Spleen (tissue), 11 donors: ENCODE measurements around the gene SLC1A2. TPM values are rescaled to one million over a fixed set of nuclear protein-coding genes. Genes with fewer than 3 reads are reported as not detected.
A peak's percentile ranks its signal among the peaks of the same experiment; 100 is the strongest.

ENCODE experiments used
- DNase-seq: peaks from one replicate; pipeline ENCODE4 v3.0.0-alpha.2; 2020
- H3K27ac ChIP-seq, 8 donors: fragments of 200-600 bp; sonication (generic) in 7 of 8; 1 replicate in 4 of 8; 2 replicates in 4 of 8; pipeline versions ENCODE4 v1.5.0 to v1.8.0; 2016 to 2021; ENCODE audit warnings: inconsistent platforms in 4 of 8, mild to moderate bottlenecking in 4 of 8, moderate library complexity in 1 of 8
- H3K27me3 ChIP-seq, 7 donors: fragments of 200-600 bp; sonication (generic) in 6 of 7; replicated peaks in 1 of 7; 1 replicate in 4 of 7; 2 replicates in 3 of 7; pipeline versions ENCODE4 v1.5.0 to v1.8.0; 2016 to 2021; ENCODE audit warnings: inconsistent platforms in 3 of 7, mild to moderate bottlenecking in 1 of 7
- H3K36me3 ChIP-seq, 6 donors: fragments of 200-600 bp; sonication (generic) in 5 of 6; 1 replicate in 4 of 6; 2 replicates in 2 of 6; pipeline versions ENCODE4 v1.5.0 to v1.8.0; 2016 to 2021; ENCODE audit warnings: inconsistent platforms in 2 of 6
- H3K4me1 ChIP-seq, 6 donors: fragments of 200-600 bp; sonication (generic) in 5 of 6; 1 replicate in 3 of 6; 2 replicates in 3 of 6; pipeline versions ENCODE4 v1.5.0 to v1.8.0; 2016 to 2021; ENCODE audit warnings: inconsistent platforms in 3 of 6
- H3K4me3 ChIP-seq, 8 donors: fragments of 200-600 bp; sonication (generic) in 7 of 8; 1 replicate in 4 of 8; 2 replicates in 4 of 8; pipeline versions ENCODE4 v1.5.0 to v1.8.0; 2016 to 2021; ENCODE audit warnings: inconsistent platforms in 4 of 8, mild to moderate bottlenecking in 4 of 8, moderate library complexity in 2 of 8
- H3K9me3 ChIP-seq, 8 donors: fragments of 200-600 bp; sonication (generic) in 7 of 8; 1 replicate in 4 of 8; 2 replicates in 4 of 8; pipeline versions ENCODE4 v1.5.0 to v1.8.0; 2016 to 2021; ENCODE audit warnings: inconsistent platforms in 4 of 8
- CTCF ChIP-seq, 11 experiments: fragments of 200-600 bp in 7 of 11; fragments of 450-650 bp in 4 of 11; sonication (generic) in 4 of 11; IDR thresholded peaks in 8 of 11; conservative IDR thresholded peaks in 3 of 11; 1 replicate in 7 of 11; 2 replicates in 4 of 11; pipeline versions ENCODE4 v1.4.0 to v1.8.0; 2016 to 2021; ENCODE audit warnings: antibody characterized with exemption in 11 of 11, inconsistent platforms in 4 of 11, mild to moderate bottlenecking in 1 of 11
- POLR2A ChIP-seq, 3 donors: fragments of 450-650 bp; IDR thresholded peaks; one replicate each; pipeline ENCODE4 v1.5.1; 2017; ENCODE audit warnings: antibody characterized with exemption in 3 of 3, mild to moderate bottlenecking in 1 of 3
- POLR2AphosphoS5 ChIP-seq, 3 donors: sonication (generic); formaldehyde crosslinking; IDR thresholded peaks; one replicate each; pipeline ENCODE4 v1.5.1; 2017; ENCODE audit warnings: antibody characterized with exemption in 3 of 3
- WGBS, 5 donors: extraction: QIAGEN DNeasy Blood & Tissue Kit in 3 of 5; methylation state at CpG; one replicate each; pipeline versions ENCODE4 v1.1.5 to v1.1.7; 2013 to 2018; 5-methylcytosine and 5-hydroxymethylcytosine counted together
- intact Hi-C: fragments of 100-400 bp; cut with DNase I; formaldehyde crosslinking; loops from one replicate; pipeline ENCODE4 v1.15.0; 2023; ENCODE audit warnings: low total_unique reads
- polyA plus RNA-seq, 3 donors: library from polyadenylated mRNA; stranded (reverse); fragments of 200-250 nt; gene quantifications; one replicate each; pipeline ENCODE4 v1.2.1, GENCODE V29; 2013
- total RNA-seq, 7 donors: library from RNA; depleted of rRNA in 3 of 7; stranded (reverse); fragments of >200 nt in 3 of 7; fragmentation: NEBNext Ultra II Directional in 4 of 7; extraction: Animal tissue kit (Norgen Biotek cat#: 25700) in 4 of 7; gene quantifications; one replicate each; pipeline versions ENCODE4 v1.1.0 to v1.2.1, GENCODE V29; 2016 to 2021
- donor health status: healthy with polysubstance abuse.
- donor health status: DM: no; HTN: no; CAD: no; lungs with moderate emphysema.
- donor health status: DM: no; HTN: no; CAD: no.
- donor health status: Bipolar disorder and iron deficiency.
- donor health status: healthy.
- donor health status: DM: no; HTN: no; CAD: no.
- donor health status: DM: yes; HTN: yes; CAD: no.

Gene SLC1A2
- total and polyA plus RNA-seq, 10 donors: 0.26 to 3.8 (median 0.93) TPM

- H3K27ac ChIP-seq: no peak overlapping the region
- no peak overlapping the region for H3K4me3 ChIP-seq
- H3K36me3 ChIP-seq: no peaks in the 10 kb centered on the region
- intact Hi-C loops: loop anchor here (5.0 kb wide), 2 partner anchors 242 to 312 kb away; no protein-coding TSS in a partner anchor
- H3K27me3 ChIP-seq: no peaks in the 10 kb centered on the region
- DNase-seq: no peak
- TF ChIP-seq CTCF (IDR thresholded peaks at IDR 0.05 in 8 of 11, conservative IDR thresholded peaks at IDR 0.05 in 3 of 11) (no peak), POLR2A (IDR thresholded peaks at IDR 0.05) (no peak), POLR2AphosphoS5 (IDR thresholded peaks at IDR 0.05) (no peak)
- no peaks in the 10 kb centered on the region for H3K9me3 ChIP-seq
- peaks cover 10 to 44% (median 27%) of the 10 kb centered on the region in 6 donors for H3K4me1 ChIP-seq
- WGBS, 5 donors: 48 to 61% (median 59%) methylated on average over 4 of the region's 4 CpGs
Measured at GRCh38 chr11:35239471-35240075, 179.8 kb downstream of the SLC1A2 start.

- Histone ChIP-seq H3K36me3 (no peaks in the 10 kb centered on the region), H3K27ac (no peak overlapping the region), H3K4me3 (no peak overlapping the region), H3K9me3 (peaks cover 0 to 3% (median 0%) of the 10 kb centered on the region in 8 donors), H3K27me3 (no peaks in the 10 kb centered on the region), H3K4me1 (peaks cover 10 to 44% (median 27%) of the 10 kb centered on the region in 6 donors)
- 78 to 96% (median 84%) methylated on average over 1 of the region's 1 CpG for WGBS, 5 donors
- intact Hi-C loops: loop anchor here (5.0 kb wide), 2 partner anchors 242 to 312 kb away; no protein-coding TSS in a partner anchor
- no peak for TF ChIP-seq POLR2AphosphoS5 (IDR thresholded peaks at IDR 0.05)
- TF ChIP-seq POLR2A (IDR thresholded peaks at IDR 0.05): no peak
- no peak for TF ChIP-seq CTCF (IDR thresholded peaks at IDR 0.05 in 8 of 11, conservative IDR thresholded peaks at IDR 0.05 in 3 of 11)
- no peak for DNase-seq
Measured at GRCh38 chr11:35238882-35239281, 180.5 kb downstream of the SLC1A2 start.

GRCh38 chr11:35237860-35238715, 181.3 kb downstream of the SLC1A2 start:
- Histone ChIP-seq H3K9me3 (peaks cover 0 to 11% (median 4%) of the 10 kb centered on the region in 8 donors), H3K4me3 (no peak overlapping the region), H3K36me3 (no peaks in the 10 kb centered on the region), H3K4me1 (peaks cover 10 to 44% (median 27%) of the 10 kb centered on the region in 6 donors), H3K27me3 (no peaks in the 10 kb centered on the region), H3K27ac (no peak overlapping the region)
- no peak for DNase-seq
- intact Hi-C loops: loop anchor here (5.0 kb wide), 2 partner anchors 241 to 311 kb away; no protein-coding TSS in a partner anchor
- TF ChIP-seq CTCF (IDR thresholded peaks at IDR 0.05 in 8 of 11, conservative IDR thresholded peaks at IDR 0.05 in 3 of 11) (peak; percentile 43 to 88 (median 83)), POLR2A (IDR thresholded peaks at IDR 0.05) (no peak), POLR2AphosphoS5 (IDR thresholded peaks at IDR 0.05) (peak in 1 of 3 donors; percentile 30)
- 56 to 69% (median 60%) methylated on average over 15 of the region's 15 CpGs for WGBS, 5 donors
